GM18868 (cell line): ENCODE results near the gene SLX1A.
A peak's percentile ranks its signal among the peaks of the same experiment; 100 is the strongest.
"Not testable (repeated sequence)": the region's sequence is repeated elsewhere in the genome, so short reads cannot be mapped to it uniquely, and the experiment has no call there.

Source experiments
- ATAC-seq: cut with Tn5 transposase; IDR thresholded peaks from one replicate; pipeline ENCODE4 v1.9.1; 2021; ENCODE audit warnings: mild to moderate bottlenecking, moderate library complexity; ENCODE audit not compliant: unreplicated experiment

Gene SLX1A

DNA sequence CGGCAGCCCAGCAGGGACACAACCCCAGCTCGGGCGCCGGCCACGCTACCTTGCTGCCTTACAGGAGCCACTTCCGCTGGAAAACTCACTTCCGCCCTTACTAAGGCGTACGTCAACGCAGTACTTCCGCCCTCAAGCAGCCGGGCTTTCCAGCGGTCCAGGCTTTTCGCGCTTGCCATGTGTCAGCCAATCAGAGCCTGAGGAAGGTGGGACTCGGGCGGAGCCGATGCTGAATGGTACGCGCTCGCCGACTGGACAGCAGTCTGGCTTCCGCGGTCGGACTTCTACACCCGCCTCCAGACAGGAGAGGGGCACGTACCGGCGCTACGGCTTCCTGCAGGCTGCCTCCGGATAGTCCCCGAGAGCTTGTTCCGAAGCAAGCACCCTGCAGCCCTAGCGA lies at the start of gene SLX1A, which contains the start of gene BOLA2B:
Gene SLX1A (plus strand): TSS at position 261 of the 400 bp plus-strand sequence. CDS start 210 bp downstream, outside the sequence.
Gene BOLA2B (minus strand): TSS at position 52 of the 400 bp plus-strand sequence. CDS start 71 bp downstream, outside the sequence.
- peak; percentile 84 for ATAC-seq

DNA sequence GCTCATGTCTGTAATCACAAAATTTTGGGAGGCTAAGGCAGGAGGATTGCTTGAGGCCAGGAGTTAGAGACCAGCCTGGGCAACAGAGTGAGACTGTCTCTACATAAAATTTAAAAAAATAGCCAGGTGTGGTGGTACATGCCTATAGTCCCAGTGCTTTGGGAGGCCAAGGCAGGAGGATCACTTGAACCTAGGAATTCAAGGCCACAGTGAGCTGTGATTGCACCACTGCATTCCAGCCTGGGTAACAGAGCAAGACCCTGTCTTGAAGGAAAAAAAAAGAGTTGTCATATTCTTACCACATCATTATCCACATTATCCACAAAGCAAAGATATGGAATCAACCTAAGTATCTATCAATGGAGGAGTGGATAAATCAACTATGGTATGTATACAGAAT lies 49.7 kb upstream of the SLX1A start:
- ATAC-seq = no peak

DNA sequence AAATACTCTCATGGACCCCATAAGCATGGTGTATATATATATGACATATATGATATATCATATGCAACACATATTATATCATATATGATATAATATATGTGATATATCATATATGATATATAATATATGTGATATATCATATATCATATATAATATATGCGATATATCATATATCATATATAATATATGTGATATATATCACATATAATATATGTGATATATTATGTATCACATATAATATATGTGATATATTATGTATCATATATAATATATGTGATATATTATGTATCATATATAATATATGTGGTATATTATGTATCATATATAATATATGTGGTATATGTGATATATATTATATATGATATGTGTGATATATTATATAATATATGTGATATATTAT lies 48.8 kb upstream of the SLX1A start:
- no peak for ATAC-seq

DNA sequence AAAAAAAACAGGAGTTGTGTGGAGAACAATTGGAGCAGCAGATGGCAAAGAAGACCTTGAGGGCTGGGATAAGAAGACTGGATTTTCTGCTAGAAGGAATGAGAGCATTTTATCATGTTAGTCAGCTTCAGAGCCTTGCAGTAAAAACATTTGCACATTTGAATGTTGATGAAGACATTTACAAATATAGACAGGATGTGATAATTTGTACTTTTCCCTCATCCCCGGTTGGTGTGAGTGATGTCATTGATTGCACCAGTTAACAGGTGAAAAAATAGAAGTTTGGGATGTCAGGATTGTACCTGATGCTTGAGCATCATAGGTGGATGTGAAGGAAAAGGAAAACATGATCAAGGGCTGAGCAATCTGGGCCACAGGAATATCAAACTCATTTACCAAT lies 48.0 kb upstream of the SLX1A start:
- ATAC-seq = no peak

DNA sequence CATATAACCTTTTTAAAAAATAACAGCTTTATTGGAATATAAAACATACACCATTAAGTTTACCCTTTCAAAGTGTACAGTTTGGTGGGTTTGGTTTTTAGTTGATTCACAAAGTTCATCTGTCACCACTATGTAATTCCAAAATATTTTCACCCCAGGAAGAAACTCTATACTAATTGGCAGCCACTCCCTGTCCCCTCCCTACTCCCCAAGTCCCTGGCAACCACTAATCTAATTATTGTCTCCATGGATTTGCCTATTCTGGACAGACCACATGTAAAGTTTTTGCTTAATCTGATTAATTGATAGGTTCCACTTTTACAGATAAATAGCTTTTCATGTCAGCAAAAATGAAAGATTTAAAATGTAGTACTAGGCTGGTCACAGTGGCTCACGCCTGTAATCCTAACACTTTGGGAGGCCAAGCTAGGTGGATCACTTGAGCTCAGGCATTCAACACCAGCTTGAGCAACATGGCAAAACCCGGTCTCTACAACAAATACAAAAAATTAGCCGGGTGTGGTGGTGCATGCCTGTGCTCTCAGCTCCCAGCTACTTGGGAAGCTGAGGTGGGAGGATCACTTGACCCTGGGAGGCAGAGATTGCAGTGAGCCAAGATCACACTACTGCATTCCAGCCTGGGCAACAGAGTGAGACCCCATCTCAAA lies 45.7 kb upstream of the SLX1A start:
- no peak for ATAC-seq

DNA sequence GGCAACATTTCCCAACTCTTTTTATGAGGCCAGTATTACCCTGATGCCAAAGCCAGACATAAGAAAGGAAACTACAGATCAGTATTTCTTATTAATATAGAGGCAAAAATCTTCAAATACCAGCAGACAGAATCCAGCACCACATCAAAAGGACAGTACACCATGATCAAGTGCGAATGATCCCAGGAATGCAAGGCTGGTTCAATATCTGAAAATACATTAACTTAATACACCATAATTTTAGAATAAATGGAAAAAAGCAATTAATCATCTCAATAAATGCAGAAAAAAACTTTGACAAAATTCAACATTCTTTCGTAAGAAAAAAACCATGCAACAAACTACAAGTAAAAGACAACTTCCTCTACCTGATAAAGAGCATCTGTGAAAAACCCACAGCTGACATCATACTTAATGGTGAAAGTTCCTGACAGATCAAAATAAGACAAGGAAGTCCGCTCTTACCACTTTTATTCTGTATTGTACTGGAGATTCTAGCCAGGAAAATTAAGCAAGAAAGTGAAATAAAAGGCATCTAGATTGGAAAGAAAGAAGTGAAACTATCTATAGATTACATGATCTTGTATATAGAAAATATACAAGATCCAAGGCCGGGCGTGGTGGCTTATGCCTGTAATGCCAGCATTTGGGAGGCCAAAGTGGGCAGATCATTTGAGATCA lies 44.3 kb upstream of the SLX1A start:
- no peak for ATAC-seq

DNA sequence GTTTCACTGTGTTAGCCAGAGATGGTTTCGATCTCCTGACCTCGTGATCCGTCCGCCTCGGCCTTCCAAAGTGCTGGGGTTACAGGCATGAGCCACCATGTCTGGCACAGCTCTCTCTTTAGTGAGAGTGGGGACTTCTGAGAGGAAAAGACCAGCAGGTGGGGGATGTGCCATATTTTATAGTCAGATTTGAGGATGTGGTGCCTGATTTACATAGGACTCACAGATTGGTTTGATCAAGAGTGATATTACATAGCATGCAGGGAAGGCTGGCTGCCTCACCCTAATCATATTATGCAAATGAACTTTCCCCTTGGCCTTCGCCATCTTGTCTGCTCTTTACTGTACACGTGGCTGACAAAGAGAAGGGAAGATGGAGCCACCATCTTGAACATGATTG lies 42.6 kb upstream of the SLX1A start:
- ATAC-seq = no peak

DNA sequence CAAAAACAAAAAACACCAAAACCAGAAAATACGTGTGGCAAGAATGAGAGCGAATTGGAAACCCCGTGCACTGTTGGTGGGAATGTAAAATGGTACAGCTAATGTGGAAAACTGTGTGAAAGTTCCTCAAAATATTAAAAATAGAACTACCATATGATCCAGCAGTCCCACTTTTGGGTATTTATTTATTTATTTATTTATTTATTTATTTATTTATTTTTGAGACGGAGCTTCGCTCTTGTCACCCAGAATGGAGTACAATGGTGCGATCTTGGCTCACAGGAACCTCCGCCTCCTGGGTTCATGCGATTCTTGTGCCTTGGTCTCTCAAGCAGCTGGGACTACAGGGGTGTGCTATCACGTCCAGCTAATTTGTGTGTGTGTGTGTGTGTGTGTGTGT lies 41.2 kb upstream of the SLX1A start:
- ATAC-seq = no peak

DNA sequence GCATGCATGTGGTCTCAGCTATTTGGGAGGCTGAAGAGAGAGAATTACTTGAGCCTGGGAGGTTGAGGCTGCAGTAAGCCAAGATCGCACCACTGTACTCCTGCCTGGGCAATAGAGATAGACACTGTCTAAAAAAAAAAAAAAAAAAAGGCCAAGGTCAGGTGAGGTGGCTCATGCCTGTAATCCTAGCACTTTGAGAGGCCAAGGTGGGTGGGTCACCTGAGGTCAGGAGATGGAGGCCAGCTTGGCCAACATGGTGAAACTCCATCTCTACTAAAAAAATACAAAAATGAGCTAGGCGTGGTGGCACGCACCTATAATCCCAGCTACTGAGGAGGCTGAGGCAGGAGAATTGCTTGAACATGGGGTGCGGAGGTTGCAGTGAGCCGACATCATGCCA lies 38.5 kb upstream of the SLX1A start:
- ATAC-seq = no peak

DNA sequence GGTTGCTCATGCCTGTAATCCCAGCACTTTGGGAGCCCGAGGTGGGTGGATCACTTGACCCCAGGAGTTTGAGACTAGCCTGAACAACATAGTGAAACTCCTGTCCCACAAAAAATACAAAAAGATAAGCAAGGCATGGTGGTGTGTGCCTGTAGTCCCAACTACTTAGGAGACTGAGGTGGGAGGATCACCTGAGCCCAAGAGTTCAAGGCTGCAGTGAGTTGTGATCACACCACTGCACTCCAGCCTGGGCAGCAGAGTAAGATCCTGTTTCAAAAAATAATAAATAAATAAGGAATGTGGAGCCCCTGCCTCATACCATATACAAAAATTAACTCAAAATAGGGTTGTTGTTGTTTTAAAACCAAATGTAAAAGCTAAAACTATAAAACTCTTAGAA lies 36.5 kb upstream of the SLX1A start:
- no peak for ATAC-seq

DNA sequence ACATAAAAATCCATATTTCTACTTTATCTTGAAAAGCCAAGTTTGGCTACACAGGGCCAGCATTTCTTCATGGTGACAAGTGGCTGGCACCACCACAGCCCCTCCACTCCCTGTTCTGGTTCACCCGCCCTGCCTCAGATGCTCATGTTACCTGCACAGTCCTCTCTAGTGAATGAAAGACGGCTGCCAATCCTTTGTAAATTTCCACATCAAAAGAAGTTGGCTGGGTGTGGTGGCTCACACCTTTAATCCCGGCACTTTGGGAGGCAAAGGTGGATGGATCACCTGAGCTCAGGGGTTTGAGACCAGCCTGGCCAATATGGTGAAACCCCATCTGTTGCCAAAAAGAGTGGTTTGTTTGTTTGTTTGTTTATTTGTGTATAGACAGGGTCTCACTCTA lies 30.1 kb upstream of the SLX1A start:
- ATAC-seq = no peak

DNA sequence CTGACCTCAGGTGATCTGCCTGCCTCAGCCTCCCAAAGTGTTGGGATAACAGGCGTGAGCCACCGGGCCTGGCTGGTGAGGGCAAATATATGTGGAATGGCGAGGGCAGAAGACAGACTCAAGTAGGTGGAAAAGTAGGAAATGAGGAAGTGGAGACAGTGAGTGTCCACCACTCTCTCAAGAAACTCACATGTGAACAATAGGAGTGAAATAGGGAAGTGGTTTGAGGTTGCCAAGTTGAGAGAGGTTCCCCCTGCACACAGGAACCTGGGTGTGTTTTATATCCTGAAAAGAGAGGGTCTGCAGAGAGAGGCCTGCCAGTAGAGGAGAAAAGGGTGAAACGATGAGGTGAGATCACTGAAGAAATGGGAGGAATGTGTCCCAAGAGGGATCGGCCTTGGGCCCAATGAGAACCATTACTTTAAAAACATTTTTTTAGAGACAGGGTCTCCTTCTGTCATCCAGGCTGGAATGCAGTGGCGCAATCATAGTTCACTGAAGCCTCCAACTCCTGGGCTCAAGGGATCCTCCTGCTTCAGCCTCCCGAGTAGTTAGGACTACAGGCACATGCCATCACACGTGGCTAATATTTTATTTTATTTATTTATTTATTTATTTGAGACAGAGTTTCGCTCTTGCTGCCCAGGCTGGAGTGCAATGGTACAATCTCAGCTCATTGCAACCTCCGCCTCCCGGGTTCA lies 27.3 kb upstream of the SLX1A start:
- peak; percentile 67 for ATAC-seq

DNA sequence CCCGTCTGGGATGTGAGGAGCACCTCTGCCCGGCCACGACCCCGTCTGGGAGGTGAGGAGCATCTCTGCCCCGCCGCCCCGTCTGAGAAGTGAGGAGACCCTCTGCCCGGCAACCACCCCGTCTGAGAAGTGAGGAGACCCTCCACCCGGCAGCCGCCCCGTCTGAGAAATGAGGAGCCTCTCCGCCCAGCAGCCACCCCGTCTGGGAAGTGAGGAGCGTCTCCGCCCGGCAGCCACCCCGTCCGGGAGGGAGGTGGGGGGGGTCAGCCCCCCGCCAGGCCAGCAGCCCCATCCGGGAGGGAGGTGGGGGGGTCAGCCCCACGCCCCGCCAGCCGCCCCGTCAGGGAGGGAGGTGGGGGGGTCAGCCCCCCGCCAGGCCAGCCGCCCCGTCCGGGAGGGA lies 24.9 kb upstream of the SLX1A start:
- not testable (repeated sequence) for ATAC-seq

DNA sequence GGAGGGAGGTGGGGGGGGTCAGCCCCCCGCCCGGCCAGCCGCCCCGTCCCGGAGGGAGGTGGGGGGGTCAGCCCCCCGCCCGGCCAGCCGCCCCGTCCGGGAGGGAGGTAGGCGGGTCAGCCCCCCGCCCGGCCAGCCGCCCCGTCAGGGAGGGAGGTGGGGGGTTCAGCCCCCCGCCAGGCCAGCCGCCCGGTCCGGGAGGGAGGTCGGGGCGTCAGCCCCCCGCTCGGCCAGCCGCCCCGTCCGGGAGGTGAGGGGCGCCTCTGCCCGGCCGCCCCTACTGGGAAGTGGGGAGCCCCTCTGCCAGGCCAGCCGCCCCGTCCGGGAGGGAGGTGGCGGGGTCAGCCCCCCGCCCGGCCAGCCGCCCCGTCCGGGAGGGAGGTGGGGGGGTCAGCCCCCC lies 24.3 kb upstream of the SLX1A start:
- not testable (repeated sequence) for ATAC-seq

DNA sequence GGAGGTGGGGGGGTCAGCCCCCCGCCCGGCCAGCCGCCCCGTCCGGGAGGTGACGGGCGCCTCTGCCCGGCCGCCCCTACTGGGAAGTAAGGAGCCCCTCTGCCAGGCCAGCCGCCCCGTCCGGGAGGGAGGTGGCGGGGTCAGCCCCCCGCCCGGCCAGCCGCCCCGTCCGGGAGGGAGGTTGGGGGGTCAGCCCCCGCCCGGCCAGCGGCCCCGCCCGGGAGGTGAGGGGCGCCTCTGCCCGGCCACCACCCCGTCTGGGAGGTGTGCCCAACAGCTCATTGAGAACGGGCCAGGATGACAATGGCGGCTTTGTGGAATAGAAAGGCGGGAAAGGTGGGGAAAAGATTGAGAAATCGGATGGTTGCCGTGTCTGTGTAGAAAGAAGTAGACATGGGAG lies 23.5 kb upstream of the SLX1A start:
- not testable (repeated sequence) for ATAC-seq

DNA sequence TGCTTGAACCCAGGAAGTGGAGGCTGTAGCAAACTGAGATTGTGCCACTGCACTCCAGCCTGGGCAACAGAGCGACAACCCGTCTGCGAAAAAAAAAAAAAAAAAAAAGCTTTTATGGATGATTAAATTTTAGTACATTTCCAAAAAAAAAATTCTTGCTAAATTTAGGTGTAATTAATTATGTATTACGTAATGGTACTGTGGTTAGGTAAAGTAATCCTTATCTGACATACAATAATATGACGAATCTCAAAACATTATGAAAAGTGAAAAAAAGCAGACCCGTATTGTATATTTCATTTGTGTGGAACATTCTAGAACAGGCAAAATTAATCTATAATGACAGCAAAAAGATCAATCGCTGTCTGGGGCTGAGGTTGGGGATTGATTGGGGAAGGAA lies 20.6 kb upstream of the SLX1A start:
- ATAC-seq = no peak

DNA sequence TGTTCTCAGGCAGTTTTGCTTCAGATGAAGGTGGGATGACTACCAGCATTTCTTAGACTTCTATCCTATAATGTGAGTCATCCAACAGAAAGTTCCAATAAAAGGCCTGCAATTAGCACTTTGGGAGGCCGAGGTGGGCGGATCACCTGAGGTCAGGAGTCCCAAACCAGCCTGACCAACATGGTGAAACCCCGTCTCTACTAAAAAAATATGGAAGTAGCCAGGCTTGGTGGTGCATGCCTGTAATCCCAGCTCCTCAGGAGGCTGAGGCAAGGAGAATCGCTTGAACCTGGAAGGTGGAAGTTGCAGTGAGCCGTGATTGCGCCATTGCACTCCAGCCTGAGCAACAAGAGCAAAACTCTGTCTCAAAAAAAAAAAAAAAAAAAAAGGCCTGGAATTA lies 16.8 kb upstream of the SLX1A start:
- not testable (repeated sequence) for ATAC-seq

DNA sequence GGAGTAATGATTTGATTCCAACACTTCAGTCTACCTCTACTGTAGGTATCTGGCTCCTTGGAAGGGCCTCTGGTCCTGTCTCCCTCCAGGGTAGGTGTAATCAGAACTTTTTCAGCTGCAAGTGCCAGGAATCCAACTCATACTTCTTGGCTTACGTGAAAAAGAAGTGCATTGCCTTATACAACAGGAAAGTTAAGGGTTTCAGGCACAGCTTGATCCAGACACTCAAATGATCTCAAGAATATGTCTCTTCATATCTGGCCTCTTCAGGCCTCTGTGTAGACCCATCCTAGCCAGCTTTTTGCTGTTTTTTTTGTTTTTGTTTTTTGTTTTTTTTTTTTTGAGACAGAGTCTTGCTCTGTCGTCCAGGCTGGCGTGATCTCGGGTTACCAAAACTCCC lies 14.5 kb upstream of the SLX1A start:
- ATAC-seq = no peak

DNA sequence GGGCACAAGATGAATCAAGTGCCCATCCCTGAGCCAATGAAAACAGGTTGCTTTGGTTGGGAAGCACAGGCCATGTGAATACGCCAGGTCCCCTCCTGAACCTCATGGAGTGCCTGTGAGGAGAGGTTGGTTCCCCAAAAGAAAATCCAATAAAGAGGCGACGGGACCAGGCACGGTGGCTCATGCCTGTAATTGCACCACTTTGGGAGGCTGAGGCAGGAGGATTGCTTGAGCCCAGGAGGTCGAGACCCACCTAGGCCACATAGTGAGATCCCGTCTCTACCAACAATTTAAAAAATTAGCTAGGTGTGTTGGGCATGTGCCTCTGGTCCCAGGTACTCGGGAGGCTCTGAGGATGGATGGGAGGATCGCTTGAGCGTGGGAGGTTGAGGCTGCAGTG lies 13.7 kb upstream of the SLX1A start:
- no peak for ATAC-seq

DNA sequence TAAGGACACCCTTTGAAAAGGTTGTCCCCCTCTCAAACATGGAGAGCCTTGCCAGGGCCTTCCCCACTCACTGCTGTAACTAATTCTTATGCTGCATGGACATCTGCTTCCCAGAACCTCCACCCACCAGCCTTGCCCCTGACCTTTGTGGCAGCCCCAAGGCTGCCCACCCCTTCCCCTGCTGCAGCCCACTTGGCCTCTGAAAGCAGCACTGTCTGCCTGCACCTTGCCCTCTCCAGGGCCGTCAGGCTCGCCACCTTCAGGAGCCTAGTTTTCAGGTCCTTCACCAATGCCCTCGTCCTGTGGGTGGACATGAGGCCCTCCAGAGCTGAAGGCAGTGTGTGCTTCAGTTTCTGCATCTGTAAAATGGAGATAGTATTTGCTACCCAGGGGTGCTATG lies 12.9 kb upstream of the SLX1A start:
- ATAC-seq = no peak

DNA sequence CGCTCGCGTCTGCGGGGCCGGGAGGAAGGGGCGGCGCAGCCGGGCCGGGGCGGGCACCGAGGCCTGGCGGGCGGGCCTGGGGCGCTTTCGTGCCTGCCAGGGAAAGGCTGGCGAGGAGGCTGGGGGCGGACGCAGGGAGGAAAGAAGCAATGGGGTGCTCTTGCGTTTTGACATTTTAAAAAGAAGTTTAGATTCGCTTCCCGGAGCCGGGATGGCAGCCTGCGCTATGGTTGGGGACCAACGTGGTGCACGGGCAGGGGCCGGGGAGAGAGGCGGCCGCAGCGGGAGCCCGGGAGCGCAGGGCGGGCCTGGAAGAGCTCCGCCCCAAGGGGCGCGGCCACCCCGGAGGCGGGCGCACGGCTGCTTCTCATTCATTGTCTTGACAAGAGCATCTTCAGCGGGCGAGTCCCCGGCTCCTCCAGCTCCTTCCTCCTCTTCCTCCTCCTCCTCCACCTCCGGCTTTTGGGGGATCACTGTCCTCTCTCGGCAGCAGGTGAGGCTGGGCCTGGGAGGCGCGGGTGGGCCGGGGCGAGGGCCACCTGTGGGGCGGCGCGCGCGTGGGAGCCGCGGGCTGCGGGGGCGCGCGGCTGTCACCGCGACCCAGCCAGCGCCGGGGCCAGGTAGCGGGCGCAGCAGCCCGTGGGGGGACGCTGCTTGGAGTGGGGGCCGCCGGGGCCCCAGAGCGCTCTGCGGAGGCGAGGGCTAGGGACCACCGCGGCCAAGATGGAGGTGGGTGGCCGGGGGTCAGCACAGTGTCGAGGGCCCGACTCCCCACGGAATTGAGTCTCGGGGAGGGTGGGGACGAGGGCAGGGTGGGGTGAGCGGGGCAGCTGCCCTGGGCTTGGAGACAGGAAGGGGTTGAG lies 10.2 kb upstream of the SLX1A start, which contains the start of gene CORO1A:
Gene CORO1A (plus strand): TSS at position 370 of the 863 bp plus-strand sequence. CDS start 1,608 bp downstream, outside the sequence.
- ATAC-seq = peak; percentile 57
